Epithelial cell of proximal tubule (primary cell): ENCODE data around the gene FBLN1. TPM values are rescaled to one million over a fixed set of nuclear protein-coding genes. Genes with fewer than 3 reads are reported as not detected.
"Not testable (repeated sequence)": the region's sequence is repeated elsewhere in the genome, so short reads cannot be mapped to it uniquely, and the experiment has no call there.

Source experiments
- DNase-seq: peaks from one replicate; pipeline ENCODE4 v3.0.0-alpha.2; 2011; ENCODE audit warnings: low read depth
- H3K4me3 ChIP-seq: 2 replicates; pipeline ENCODE4 v1.5.1; 2011; ENCODE audit warnings: low read depth, mild to moderate bottlenecking, low read length
- total RNA-seq: library from RNA; depleted of rRNA; stranded (reverse); fragments of >200 nt; gene quantifications from 2 replicates; pipeline ENCODE4 v1.2.3, GENCODE V29; 2015
- TF ChIP-seq, protein P1 (sequence below): conservative IDR thresholded peaks from 2 replicates; pipeline ENCODE4 v1.5.1; 2012; ENCODE audit warnings: low read depth, mild to moderate bottlenecking, low read length

The FBLN1 gene
- total RNA-seq, 1 donor from 2014 or later, result 58.5 TPM

DNA sequence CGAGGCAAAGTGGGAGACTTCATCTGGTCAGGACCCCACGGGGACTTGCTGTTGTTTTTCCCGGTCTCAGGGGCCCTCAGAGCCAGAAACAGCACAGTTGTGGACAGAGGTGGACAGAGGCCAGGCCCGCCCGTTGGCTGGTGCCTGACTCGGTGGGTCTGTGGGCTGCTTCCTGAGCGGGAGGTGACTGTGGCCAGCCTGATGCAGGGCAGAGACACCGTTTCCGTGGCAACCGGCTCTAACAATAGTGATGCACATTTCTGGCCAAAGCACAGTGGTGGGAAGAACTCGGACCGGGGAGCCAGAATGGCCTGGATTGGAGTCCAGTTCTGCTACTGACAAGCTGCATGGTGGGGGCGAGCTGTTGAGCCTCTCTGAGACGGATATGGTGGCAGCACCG, 110.3 kb downstream of the FBLN1 start:
- TF ChIP-seq, protein P1, sequence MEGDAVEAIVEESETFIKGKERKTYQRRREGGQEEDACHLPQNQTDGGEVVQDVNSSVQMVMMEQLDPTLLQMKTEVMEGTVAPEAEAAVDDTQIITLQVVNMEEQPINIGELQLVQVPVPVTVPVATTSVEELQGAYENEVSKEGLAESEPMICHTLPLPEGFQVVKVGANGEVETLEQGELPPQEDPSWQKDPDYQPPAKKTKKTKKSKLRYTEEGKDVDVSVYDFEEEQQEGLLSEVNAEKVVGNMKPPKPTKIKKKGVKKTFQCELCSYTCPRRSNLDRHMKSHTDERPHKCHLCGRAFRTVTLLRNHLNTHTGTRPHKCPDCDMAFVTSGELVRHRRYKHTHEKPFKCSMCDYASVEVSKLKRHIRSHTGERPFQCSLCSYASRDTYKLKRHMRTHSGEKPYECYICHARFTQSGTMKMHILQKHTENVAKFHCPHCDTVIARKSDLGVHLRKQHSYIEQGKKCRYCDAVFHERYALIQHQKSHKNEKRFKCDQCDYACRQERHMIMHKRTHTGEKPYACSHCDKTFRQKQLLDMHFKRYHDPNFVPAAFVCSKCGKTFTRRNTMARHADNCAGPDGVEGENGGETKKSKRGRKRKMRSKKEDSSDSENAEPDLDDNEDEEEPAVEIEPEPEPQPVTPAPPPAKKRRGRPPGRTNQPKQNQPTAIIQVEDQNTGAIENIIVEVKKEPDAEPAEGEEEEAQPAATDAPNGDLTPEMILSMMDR, result no peak
- no peak for DNase-seq
- H3K4me3 ChIP-seq, result no peak overlapping the region

DNA sequence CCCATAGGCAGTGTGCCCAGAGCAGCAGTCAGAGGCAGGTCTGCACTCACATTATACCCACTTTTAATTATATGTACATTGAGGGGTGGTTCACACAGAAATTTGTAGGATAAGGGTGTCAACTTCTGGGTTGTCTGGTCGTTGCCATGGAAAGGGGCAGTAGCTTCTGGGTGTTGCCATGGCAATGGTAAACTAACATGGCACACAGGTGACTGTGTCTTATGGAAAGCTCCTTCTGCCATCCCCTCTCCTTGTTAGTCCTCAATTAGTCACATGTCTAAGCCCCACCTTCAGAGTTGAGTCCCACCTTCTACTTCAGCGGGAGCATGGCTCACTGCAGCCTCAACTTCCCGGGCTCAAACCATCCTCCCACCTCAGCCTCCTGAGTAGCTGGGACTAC, 112.7 kb downstream of the FBLN1 start:
- no peak overlapping the region for H3K4me3 ChIP-seq
- no peak for DNase-seq
- TF ChIP-seq, protein P1, result no peak

- TF ChIP-seq, protein P1, result no peak
- H3K4me3 ChIP-seq, result no peak overlapping the region
- DNase-seq, result no peak
Observed at GRCh38 chr22:45616432-45616831, 113.7 kb downstream of the FBLN1 start.

DNA sequence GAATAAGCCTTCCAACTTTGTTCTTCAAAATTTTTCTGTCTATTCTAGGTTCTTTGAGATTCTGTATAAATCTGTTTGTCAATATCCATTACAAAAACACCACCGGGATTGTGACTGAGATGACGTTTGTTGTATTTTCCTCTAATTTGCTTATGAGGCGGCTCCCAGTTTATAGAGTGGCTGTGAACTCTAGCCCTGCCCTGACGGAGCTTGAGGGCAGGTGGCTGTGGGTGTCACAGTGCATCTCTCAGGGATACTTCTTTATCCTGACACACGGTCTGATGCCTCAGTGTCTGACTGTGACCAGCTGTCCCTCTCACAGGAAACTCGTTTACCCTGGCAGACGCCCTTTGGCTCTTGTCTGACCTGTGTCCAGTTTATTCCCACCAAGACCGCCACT, 115.3 kb downstream of the FBLN1 start:
- DNase-seq, result no peak
- TF ChIP-seq, protein P1, result no peak
- no peak overlapping the region for H3K4me3 ChIP-seq

- TF ChIP-seq, protein P1, result no peak
- no peak for DNase-seq
- H3K4me3 ChIP-seq, result no peak overlapping the region
Observed at GRCh38 chr22:45620706-45621105, 118.0 kb downstream of the FBLN1 start.

DNA sequence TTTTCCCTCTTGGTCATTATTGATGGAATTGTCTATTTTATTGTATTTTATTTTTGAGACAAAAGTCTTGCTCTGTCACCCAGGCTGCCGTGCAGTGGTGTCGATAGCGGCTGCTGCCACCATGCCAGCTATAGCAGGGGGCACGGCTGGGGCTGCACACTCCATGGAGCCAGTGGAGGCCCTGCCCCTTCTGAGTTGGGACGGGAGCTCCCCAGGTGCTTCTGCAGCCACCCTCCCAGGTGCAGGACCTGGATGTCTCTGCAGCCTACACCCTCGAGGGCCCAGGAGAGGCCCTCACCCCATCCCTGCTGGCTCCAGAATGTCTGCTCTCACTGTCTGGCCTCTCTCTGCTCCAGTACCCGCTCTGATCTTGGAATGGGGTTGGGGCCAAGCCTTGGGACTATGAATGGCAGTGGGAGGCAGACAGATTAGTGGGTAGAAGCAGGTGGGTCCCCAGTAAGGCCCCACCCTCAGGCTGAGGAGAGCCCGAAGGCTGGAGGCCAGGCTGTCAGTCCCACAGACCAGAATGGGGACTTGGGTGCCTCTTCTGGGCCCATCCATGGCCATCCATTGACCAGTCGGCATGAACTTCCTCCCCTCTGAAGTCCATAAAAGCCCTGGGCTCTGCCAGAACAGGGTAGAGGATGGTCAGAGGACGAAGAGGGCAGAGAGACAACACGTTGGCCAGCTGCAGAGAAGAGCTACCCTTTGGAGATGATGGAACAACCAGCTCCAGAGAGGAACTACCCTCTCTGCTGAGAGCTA, 119.3 kb downstream of the FBLN1 start:
- TF ChIP-seq, protein P1, result no peak
- DNase-seq, result no peak
- no peak overlapping the region for H3K4me3 ChIP-seq

DNA sequence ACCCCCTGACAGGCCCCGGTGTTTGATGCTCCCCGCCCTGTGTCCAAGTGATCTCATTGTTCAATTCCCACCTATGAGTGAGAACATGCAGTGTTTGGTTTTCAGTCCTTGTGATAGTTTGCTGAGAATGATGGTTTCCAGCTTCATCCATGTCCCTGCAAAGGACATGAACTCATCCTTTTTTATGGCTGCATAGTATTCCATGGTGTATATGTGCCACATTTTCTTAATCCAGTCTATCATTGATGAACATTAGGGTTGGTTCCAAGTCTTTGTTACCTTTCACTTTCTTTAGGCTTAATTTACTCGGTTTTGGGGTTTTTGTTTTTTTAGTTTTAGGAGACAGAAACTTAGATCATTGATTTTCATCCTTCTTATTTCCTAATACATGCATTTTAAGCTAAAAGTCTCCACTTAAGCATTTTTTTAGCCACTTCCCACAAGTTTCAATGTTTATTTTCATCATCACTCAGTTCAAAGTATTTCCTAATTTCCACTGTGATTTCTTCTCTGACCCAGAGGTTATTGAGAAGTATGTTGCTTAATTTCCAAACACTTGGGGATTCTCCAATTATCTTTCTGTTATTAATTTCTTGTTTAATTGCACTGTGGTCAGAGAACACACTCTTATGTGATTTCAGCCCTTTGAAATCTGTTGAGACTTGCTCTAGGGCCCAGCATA, 120.9 kb downstream of the FBLN1 start:
- not testable (repeated sequence) for DNase-seq, H3K4me3 ChIP-seq
